Measurements from ENCODE around the gene NPHS1. TPM values are rescaled to one million over a fixed set of nuclear protein-coding genes. Genes with fewer than 3 reads are reported as not detected.

The NPHS1 gene
- total and polyA plus RNA-seq, 2 experiments from 2014 or later = 0.37 to 1.1 TPM

GRCh38 chr19:35824150-35824549, 28.2 kb downstream of the NPHS1 start:
- Histone ChIP-seq H3K4me1 (ENCODE audit: low read depth) (no peaks in the 10 kb centered on the region), H3K4me3 (no peak overlapping the region), H3K9me3 (ENCODE audit: low read depth) (no peaks in the 10 kb centered on the region), H3K36me3 (no peaks in the 10 kb centered on the region), H3K27ac (no peak overlapping the region), H3K27me3 (peaks cover 6% of the 10 kb centered on the region)
- TF ChIP-seq CTCF (IDR thresholded peaks at IDR 0.05; ENCODE audit: low read depth, low read length) = no peak
- no peak for DNase-seq (ENCODE audit: low read depth in 1 of 2, low spot score in 1 of 2)

DNA sequence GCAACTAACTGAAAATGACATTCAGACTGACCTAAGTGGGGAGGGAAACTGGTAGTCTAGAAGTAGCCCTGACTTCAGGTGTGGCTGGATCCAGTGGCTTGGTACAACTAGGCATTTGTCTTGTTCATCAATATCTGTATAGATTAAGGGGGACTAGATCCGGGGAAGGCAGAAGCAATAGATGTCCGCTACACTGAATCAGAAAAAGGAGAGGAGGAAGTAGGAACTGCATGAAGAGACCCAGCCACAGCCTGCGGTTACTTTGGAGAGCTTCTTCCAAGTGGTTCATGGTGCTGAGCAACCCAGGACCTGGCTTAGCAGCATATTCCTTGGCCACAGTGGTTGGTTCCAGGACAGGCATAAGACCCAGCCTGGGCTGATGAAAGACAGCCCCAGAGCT, 29.7 kb downstream of the NPHS1 start:
- Histone ChIP-seq H3K9me3 (ENCODE audit: low read depth) (no peaks in the 10 kb centered on the region), H3K27me3 (peaks cover 6% of the 10 kb centered on the region), H3K4me3 (no peak overlapping the region), H3K27ac (no peak overlapping the region), H3K36me3 (no peaks in the 10 kb centered on the region), H3K4me1 (ENCODE audit: low read depth) (no peaks in the 10 kb centered on the region)
- TF ChIP-seq CTCF (IDR thresholded peaks at IDR 0.05; ENCODE audit: low read depth, low read length) = no peak
- DNase-seq (ENCODE audit: low read depth in 1 of 2, low spot score in 1 of 2) = no peak

DNA sequence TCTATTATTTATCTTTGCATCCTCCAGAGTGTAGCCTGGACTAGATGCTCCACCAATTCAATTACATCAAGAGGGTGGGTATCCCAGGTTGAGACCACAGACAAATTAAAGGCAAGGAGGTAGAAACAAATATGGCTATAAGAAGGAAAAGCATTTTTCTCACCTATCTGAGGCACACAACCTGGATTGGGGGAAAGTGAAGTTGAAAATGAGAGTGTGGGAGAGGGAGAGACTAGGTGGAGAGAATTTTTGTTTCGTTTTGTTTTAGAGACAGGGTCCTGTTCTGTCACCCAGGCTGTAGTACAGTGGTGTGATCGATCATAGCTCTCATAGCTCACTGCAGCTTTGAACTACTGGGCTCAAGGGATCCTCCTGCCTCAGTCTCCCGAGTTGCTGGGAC, 33.9 kb downstream of the NPHS1 start:
- no peak for DNase-seq (ENCODE audit: low read depth in 1 of 2, low spot score in 1 of 2)
- TF ChIP-seq CTCF (IDR thresholded peaks at IDR 0.05; ENCODE audit: low read depth, low read length) = no peak
- Histone ChIP-seq H3K4me3 (no peak overlapping the region), H3K27ac (no peak overlapping the region), H3K27me3 (no peaks in the 10 kb centered on the region), H3K9me3 (ENCODE audit: low read depth) (no peaks in the 10 kb centered on the region), H3K36me3 (no peaks in the 10 kb centered on the region), H3K4me1 (ENCODE audit: low read depth) (no peaks in the 10 kb centered on the region)

GRCh38 chr19:35816846-35817245, 35.5 kb downstream of the NPHS1 start:
- TF ChIP-seq CTCF (IDR thresholded peaks at IDR 0.05; ENCODE audit: low read depth, low read length) = no peak
- no peaks in the 10 kb centered on the region for H3K27me3 ChIP-seq

DNA sequence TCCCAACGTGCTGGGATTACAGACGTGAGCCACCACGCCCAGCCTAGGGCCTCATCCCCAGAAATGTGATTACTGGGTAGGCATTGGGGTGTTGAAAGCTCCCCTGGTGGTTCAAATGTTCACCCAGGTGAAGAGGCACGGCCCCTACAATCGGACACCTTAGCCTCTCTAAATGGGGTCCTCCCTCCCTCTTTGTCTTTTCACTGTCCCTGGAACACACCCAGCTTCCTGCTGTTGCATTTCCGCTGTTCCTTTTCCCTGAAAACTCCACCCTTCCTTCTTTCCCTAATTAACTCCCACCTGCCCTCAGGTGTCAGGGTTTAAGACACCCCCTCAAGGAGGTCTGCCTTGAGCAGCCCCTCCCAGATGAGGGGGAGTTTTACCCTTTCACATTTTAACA, 36.0 kb downstream of the NPHS1 start:
- Histone ChIP-seq H3K27ac (no peak overlapping the region), H3K4me3 (no peak overlapping the region), H3K36me3 (no peaks in the 10 kb centered on the region), H3K4me1 (ENCODE audit: low read depth) (no peaks in the 10 kb centered on the region), H3K27me3 (no peaks in the 10 kb centered on the region), H3K9me3 (ENCODE audit: low read depth) (no peaks in the 10 kb centered on the region)
- no peak for DNase-seq (ENCODE audit: low read depth in 1 of 2, low spot score in 1 of 2)
- no peak for TF ChIP-seq CTCF (IDR thresholded peaks at IDR 0.05; ENCODE audit: low read depth, low read length)

More at GRCh38 chr19:35816846-35817245, 35.5 kb downstream of the NPHS1 start:
- Histone ChIP-seq H3K4me1 (ENCODE audit: low read depth) (no peaks in the 10 kb centered on the region), H3K36me3 (no peaks in the 10 kb centered on the region), H3K27ac (no peak overlapping the region), H3K4me3 (no peak overlapping the region), H3K9me3 (ENCODE audit: low read depth) (no peaks in the 10 kb centered on the region)
- no peak for DNase-seq (ENCODE audit: low read depth in 1 of 2, low spot score in 1 of 2)

Data from cardiac muscle cell (in vitro differentiated cells and primary cell).